Heart left ventricle (tissue), 13 donors: Measurements from ENCODE around the gene HMCN2.

Experiments
- CTCF ChIP-seq, 12 donors: fragments of 200-600 bp; sonication (generic) in 4 of 12; IDR thresholded peaks; one replicate each; pipeline versions ENCODE4 v1.5.0 to v1.8.0; 2018 to 2022; ENCODE audit warnings: antibody characterized with exemption in 12 of 12, mild to moderate bottlenecking in 5 of 12
- POLR2A ChIP-seq, 2 donors: fragments of 450-650 bp; IDR thresholded peaks; one replicate each; pipeline ENCODE4 v1.6.1; 2017; ENCODE audit warnings: antibody characterized with exemption in 2 of 2, mild to moderate bottlenecking in 2 of 2, moderate library complexity in 2 of 2
- donor health status: ischemic (EF 13 %, LVEDD 7.1; RV severe dilation, severe dysfunction).
- donor health status: DM: no; HTN: yes; CAD: no.
- donor health status: DM: no; HTN: no; CAD: no.
- donor health status: ischemic (EF 25% LVEDD 6.9; RV normal size, moderate dysfunction).
- donor health status: ischemic (EF 25% LVEDD 5.7; RV mildly dilated, moderate dysfunction).
- donor health status: ischemic (EF 35%, LVEDD 5.7; RV mildly dilated, moderate dysfunction).
- donor health status: nonischemic (EF 11% LVEDD 7.7; RV severe dilation, severe dysfunction).
- donor health status: DM: yes; HTN: yes; CAD: no.
- donor health status: PGD.
- donor health status: ischemic (EF 29% LVEDD 5.4; RV normal size, mild dysfunction).
- donor health status: nonischemic (EF 23%, LVEDD 6.1; RV moderate dilation, normal function).

GRCh38 chr9:130459941-130460669, 194.5 kb downstream of the HMCN2 start:
- TF ChIP-seq CTCF (IDR thresholded peaks at IDR 0.05) (no peak), POLR2A (IDR thresholded peaks at IDR 0.05) (no peak)
